Activated CD4-positive, alpha-beta T cell treated with anti-CD3 and anti-CD28 coated beads, Interleukin-2, amount 10 ng/mL, durations not matched to agents 7 days and 5 days (primary cell): ENCODE results near the gene ATAD2B. TPM values are rescaled to one million over a fixed set of nuclear protein-coding genes. Genes with fewer than 3 reads are reported as not detected.

ENCODE experiments used
- total RNA-seq, 2 experiments: library from RNA; stranded (reverse); gene quantifications; one replicate each; pipeline ENCODE4 v1.2.3, GENCODE V29; 2021

The ATAD2B gene
- total RNA-seq, 2 experiments from 2014 or later = 24.7 to 25.6 TPM

Other genes starting within 250 kb of the ATAD2B start
- gene UBXN2A, start 13.3 kb upstream of the ATAD2B start, total RNA-seq = 10 to 100 TPM in 1 of 2 experiments, 1 to 10 TPM in 1; 9.6 to 11.9 TPM
- not detected for gene MFSD2B, start 83.0 kb upstream of the ATAD2B start, total RNA-seq
- gene WDCP, start 120.3 kb upstream of the ATAD2B start, total RNA-seq = 10 to 100 TPM; 16.3 to 21.8 TPM
- gene FKBP1B, start 122.6 kb upstream of the ATAD2B start, total RNA-seq = 1 to 10 TPM; 1.0 to 1.9 TPM
- 10 to 100 TPM; 82.3 to 88.5 TPM for gene SF3B6, start 149.2 kb upstream of the ATAD2B start, total RNA-seq
- 1 to 10 TPM; 2.5 to 2.7 TPM for gene TP53I3, start 157.7 kb upstream of the ATAD2B start, total RNA-seq
- gene PFN4, start 196.2 kb upstream of the ATAD2B start, total RNA-seq = not detected
- gene FAM228B, start 196.3 kb upstream of the ATAD2B start, total RNA-seq = 1 to 10 TPM; 7.9 to 8.7 TPM
- gene FAM228A, start 247.9 kb upstream of the ATAD2B start, total RNA-seq = under 1 TPM in 1 of 2 experiments, not detected in 1; 0.23 TPM